Endodermal cell (in vitro differentiated cells): ENCODE results near the gene PDE6D. TPM values are rescaled to one million over a fixed set of nuclear protein-coding genes. Genes with fewer than 3 reads are reported as not detected.

Experiments used
- DNase-seq: peaks from one replicate; pipeline ENCODE4 v3.0.0-alpha.2; 2017
- H3K27ac ChIP-seq: 2 replicates; pipeline ENCODE4 v1.5.1; 2013; ENCODE audit warnings: mild to moderate bottlenecking, low read depth, low read length, moderate library complexity
- H3K27me3 ChIP-seq: 2 replicates; pipeline ENCODE4 v1.6.1; 2013; ENCODE audit warnings: mild to moderate bottlenecking, low read length, moderate library complexity; ENCODE audit not compliant: insufficient read depth, control insufficient read depth, poor library complexity, severe bottlenecking
- H3K36me3 ChIP-seq: 2 replicates; pipeline ENCODE4 v1.7.0; 2013; ENCODE audit warnings: mild to moderate bottlenecking, low read length, moderate library complexity; ENCODE audit not compliant: control insufficient read depth, insufficient read depth
- H3K4me1 ChIP-seq: one replicate; pipeline ENCODE4 v1.7.0; 2013; ENCODE audit warnings: low read length; ENCODE audit not compliant: control insufficient read depth, insufficient read depth
- H3K4me3 ChIP-seq: 2 replicates; pipeline ENCODE4 v1.5.1; 2013; ENCODE audit warnings: mild to moderate bottlenecking, low read length, moderate library complexity
- H3K9ac ChIP-seq: 2 replicates; pipeline ENCODE4 v1.6.1; 2013; ENCODE audit warnings: mild to moderate bottlenecking, low read length, moderate library complexity; ENCODE audit not compliant: poor library complexity, severe bottlenecking; ENCODE audit errors: extremely low read depth
- H3K9me3 ChIP-seq: 2 replicates; pipeline ENCODE4 v1.6.1; 2013; ENCODE audit warnings: mild to moderate bottlenecking, low read length, moderate library complexity; ENCODE audit not compliant: control insufficient read depth
- H3K27ac Mint-ChIP-seq: 2 replicates; pipeline ENCODE4 v1.8.0; 2020; ENCODE audit warnings: mixed read lengths
- H3K27me3 Mint-ChIP-seq: 2 replicates; pipeline ENCODE4 v1.8.0; 2021; ENCODE audit warnings: mild to moderate bottlenecking, mixed read lengths; ENCODE audit not compliant: insufficient read depth
- H3K36me3 Mint-ChIP-seq: 2 replicates; pipeline ENCODE4 v1.8.0; 2020; ENCODE audit warnings: low read depth, mixed read lengths
- H3K4me1 Mint-ChIP-seq: 2 replicates; pipeline ENCODE4 v1.8.0; 2020; ENCODE audit warnings: mixed read lengths
- H3K4me3 Mint-ChIP-seq: 2 replicates; pipeline ENCODE4 v1.8.0; 2020; ENCODE audit warnings: mild to moderate bottlenecking, moderate library complexity, mixed read lengths
- H3K9me3 Mint-ChIP-seq: 2 replicates; pipeline ENCODE4 v1.8.0; 2020; ENCODE audit warnings: mild to moderate bottlenecking, mixed read lengths
- CTCF ChIP-seq: fragments of 200-600 bp; sonication (generic); conservative IDR thresholded peaks from 2 replicates; pipeline ENCODE4 v1.5.0; 2021; ENCODE audit warnings: antibody characterized with exemption, mild to moderate bottlenecking
- WGBS, 2 experiments: methylation state at CpG; one replicate each; pipeline versions ENCODE4 v1.1.5 to v1.1.7; 2013; ENCODE audit warnings: missing lambda C conversion rate in 2 of 2, mixed read lengths in 1 of 2; ENCODE audit not compliant: insufficient coverage in 1 of 2, insufficient read length in 1 of 2; 5-methylcytosine and 5-hydroxymethylcytosine counted together
- total RNA-seq, 2 donors: library from RNA; stranded (reverse); fragmentation: NEBNext Ultra II Directional in 1 of 2; extraction: Animal tissue kit (Norgen Biotek cat#: 25700) in 1 of 2; gene quantifications; 2 replicates in 1 of 2; 3 replicates in 1 of 2; pipeline ENCODE4 v1.2.1, GENCODE V29; 2021

PDE6D gene
- total RNA-seq, 2 donors from 2014 or later = 24.7 to 25.5 TPM

GRCh38 chr2:231710799-231711676, 70.0 kb downstream of the PDE6D start:
- Histone ChIP-seq H3K4me3 (peak overlapping the region; percentile 95), H3K27me3 (no peaks in the 10 kb centered on the region), H3K4me1 (no peaks in the 10 kb centered on the region), H3K36me3 (peaks cover 38% of the 10 kb centered on the region), H3K9ac (peak overlapping the region; percentile 99), H3K9me3 (no peaks in the 10 kb centered on the region), H3K27ac (peak overlapping the region; percentile 72)
- no peaks in the 10 kb centered on the region for H3K27me3 Mint-ChIP-seq
- H3K27ac Mint-ChIP-seq = peak overlapping the region; percentile 92
- H3K4me3 Mint-ChIP-seq = peak overlapping the region; percentile 97
- peaks cover 1% of the 10 kb centered on the region for H3K9me3 Mint-ChIP-seq
- peak; percentile 66 for DNase-seq
- peaks cover 20% of the 10 kb centered on the region for H3K4me1 Mint-ChIP-seq
- peaks cover 35% of the 10 kb centered on the region for H3K36me3 Mint-ChIP-seq
- TF ChIP-seq CTCF = no peak
- 8 to 9% methylated on average over 31 to 42 of the region's 43 CpGs for WGBS, 2 experiments

- H3K4me3 ChIP-seq = peak overlapping the region; percentile 95
- peaks cover 32% of the 10 kb centered on the region for H3K36me3 Mint-ChIP-seq
- no peaks in the 10 kb centered on the region for H3K4me1 ChIP-seq
- no peaks in the 10 kb centered on the region for H3K27me3 ChIP-seq
- peaks cover 23% of the 10 kb centered on the region for H3K4me1 Mint-ChIP-seq
- peak; percentile 93 for DNase-seq
- 0% methylated on average over 31 to 105 of the region's 105 CpGs for WGBS, 2 experiments
- H3K9me3 ChIP-seq = no peaks in the 10 kb centered on the region
- H3K27ac ChIP-seq = peak overlapping the region; percentile 97
- peaks cover 1% of the 10 kb centered on the region for H3K9me3 Mint-ChIP-seq
- peaks cover 32% of the 10 kb centered on the region for H3K36me3 ChIP-seq
- H3K4me3 Mint-ChIP-seq = peak overlapping the region; percentile 97
- H3K27me3 Mint-ChIP-seq = no peaks in the 10 kb centered on the region
- peak overlapping the region; percentile 99 for H3K9ac ChIP-seq
- peak; percentile 86 for TF ChIP-seq CTCF
- H3K27ac Mint-ChIP-seq = peak overlapping the region; percentile 96
Measured at GRCh38 chr2:231709981-231710798, 70.9 kb downstream of the PDE6D start.

GRCh38 chr2:231709636-231709980, 71.5 kb downstream of the PDE6D start:
- Mint-ChIP-seq H3K36me3 (peaks cover 32% of the 10 kb centered on the region), H3K4me3 (peak overlapping the region; percentile 97), H3K27me3 (no peaks in the 10 kb centered on the region), H3K4me1 (peaks cover 21% of the 10 kb centered on the region), H3K9me3 (peaks cover 1% of the 10 kb centered on the region), H3K27ac (peak overlapping the region; percentile 96)
- 0% methylated on average over 29 to 33 of the region's 33 CpGs for WGBS, 2 experiments
- Histone ChIP-seq H3K27me3 (no peaks in the 10 kb centered on the region), H3K9ac (peak overlapping the region; percentile 99), H3K9me3 (no peaks in the 10 kb centered on the region), H3K4me3 (peak overlapping the region; percentile 95), H3K27ac (peak overlapping the region; percentile 97), H3K36me3 (peaks cover 32% of the 10 kb centered on the region), H3K4me1 (no peaks in the 10 kb centered on the region)
- no peak for TF ChIP-seq CTCF
- DNase-seq = no peak
